Psoas muscle (tissue), 8 donors: ENCODE results near the gene ZNF681. TPM values are rescaled to one million over a fixed set of nuclear protein-coding genes. Genes with fewer than 3 reads are reported as not detected.

ENCODE experiments used
- ATAC-seq, 4 donors: fragments of 200-7000 bp; cut with Tn5 transposase; one replicate each; pipeline ENCODE4 v1.9.1; 2020; ENCODE audit warnings: moderate library complexity in 3 of 4, mild to moderate bottlenecking in 2 of 4
- DNase-seq, 2 donors: peaks; one replicate each; pipeline ENCODE4 v3.0.0-alpha.2; 2020
- H3K27ac ChIP-seq: fragments of 200-600 bp; one replicate; pipeline ENCODE4 v1.8.0; 2022
- H3K27me3 ChIP-seq, 3 donors: fragments of 200-600 bp in 1 of 3; one replicate each; pipeline versions ENCODE4 v1.6.1 to v1.8.0; 2013 to 2022; ENCODE audit warnings: low read length in 2 of 3, mild to moderate bottlenecking in 2 of 3, moderate library complexity in 1 of 3; ENCODE audit not compliant: insufficient read depth in 3 of 3
- H3K36me3 ChIP-seq, 2 donors: fragments of 200-600 bp in 1 of 2; one replicate each; pipeline versions ENCODE4 v1.6.1 to v1.8.0; 2013 to 2022; ENCODE audit warnings: low read depth in 1 of 2, mild to moderate bottlenecking in 1 of 2, moderate library complexity in 1 of 2; ENCODE audit not compliant: insufficient read depth in 1 of 2
- H3K4me1 ChIP-seq: fragments of 200-600 bp; one replicate; pipeline ENCODE4 v1.8.0; 2022
- H3K4me3 ChIP-seq: fragments of 200-600 bp; one replicate; pipeline ENCODE4 v1.8.0; 2022; ENCODE audit warnings: mild to moderate bottlenecking
- H3K9me3 ChIP-seq: fragments of 200-600 bp; one replicate; pipeline ENCODE4 v1.8.0; 2022
- CTCF ChIP-seq: fragments of 200-600 bp; IDR thresholded peaks from one replicate; pipeline ENCODE4 v1.8.0; 2022; ENCODE audit warnings: antibody characterized with exemption
- WGBS, 3 donors: extraction: QIAGEN DNeasy Blood & Tissue Kit; methylation state at CpG; one replicate each; pipeline versions ENCODE4 v1.1.6 to v1.1.7; 2013; 5-methylcytosine and 5-hydroxymethylcytosine counted together
- intact Hi-C, 2 donors: fragments of 100-400 bp; cut with DNase I; formaldehyde crosslinking; loops; one replicate each; pipeline versions ENCODE4 v1.11.0 to v1.14.2; 2022
- polyA plus RNA-seq, 3 donors: library from polyadenylated mRNA; stranded (reverse); fragments of 200-250 nt; gene quantifications; one replicate each; pipeline ENCODE4 v1.2.3, GENCODE V29; 2013
- total RNA-seq, 4 donors: library from RNA; stranded (reverse); fragmentation: NEBNext Ultra II Directional in 2 of 4; extraction: Animal tissue kit (Norgen Biotek cat#: 25700) in 2 of 4; gene quantifications; one replicate each; pipeline versions ENCODE4 v1.2.1 to v1.2.4, GENCODE V29; 2021 to 2023
- donor health status: healthy with polysubstance abuse.
- donor health status: DM: no; HTN: no; CAD: no; lungs with moderate emphysema.
- donor health status: Bipolar disorder and iron deficiency.
- donor health status: healthy.
- donor health status: DM: yes; HTN: yes; CAD: no.
- donor health status: DM: no; HTN: no; CAD: no.
- donor health status: DM: no; HTN: no; CAD: no.
- donor health status: DM: yes; HTN: yes; CAD: no.

The ZNF681 gene
- total and polyA plus RNA-seq, 7 donors, result 0.06 to 0.26 (median 0.18) TPM

- no peak for TF ChIP-seq CTCF
Measured at GRCh38 chr19:23790641-23791488, 32.2 kb upstream of the ZNF681 start.

GRCh38 chr19:23789246-23789645 lies 30.6 kb upstream of the ZNF681 start:
- no peak overlapping the region for H3K4me3 ChIP-seq
- H3K36me3 ChIP-seq, result no peaks in the 10 kb centered on the region
- no peak for TF ChIP-seq CTCF
- no peaks in the 10 kb centered on the region for H3K9me3 ChIP-seq
- DNase-seq (no peak), ATAC-seq (no peak)
- H3K27me3 ChIP-seq, result no peaks in the 10 kb centered on the region
- no peak overlapping the region for H3K27ac ChIP-seq
- intact Hi-C loops, result no loop called here
- H3K4me1 ChIP-seq, result no peaks in the 10 kb centered on the region

More at GRCh38 chr19:23790641-23791488, 32.2 kb upstream of the ZNF681 start:
- Histone ChIP-seq H3K36me3 (no peaks in the 10 kb centered on the region), H3K27ac (no peak overlapping the region), H3K27me3 (no peaks in the 10 kb centered on the region), H3K4me1 (no peaks in the 10 kb centered on the region), H3K4me3 (no peak overlapping the region), H3K9me3 (no peaks in the 10 kb centered on the region)
- WGBS, 3 donors, result 80 to 82% (median 80%) methylated on average over 17 of the region's 17 CpGs
- no peak for ATAC-seq
- no peak for DNase-seq
- intact Hi-C loops, result no loop called here

GRCh38 chr19:23788411-23788810 lies 29.7 kb upstream of the ZNF681 start:
- Histone ChIP-seq H3K9me3 (no peaks in the 10 kb centered on the region), H3K4me3 (no peak overlapping the region), H3K36me3 (no peaks in the 10 kb centered on the region), H3K27ac (no peak overlapping the region), H3K27me3 (no peaks in the 10 kb centered on the region), H3K4me1 (no peaks in the 10 kb centered on the region)
- DNase-seq, result no peak
- WGBS, 3 donors, result 94 to 99% (median 98%) methylated on average over 4 of the region's 4 CpGs
- TF ChIP-seq CTCF, result no peak
- ATAC-seq, result no peak
- intact Hi-C loops, result no loop called here

- ATAC-seq (no peak), DNase-seq (no peak)
- Histone ChIP-seq H3K4me3 (no peak overlapping the region), H3K27me3 (no peaks in the 10 kb centered on the region), H3K9me3 (no peaks in the 10 kb centered on the region), H3K27ac (no peak overlapping the region), H3K36me3 (no peaks in the 10 kb centered on the region), H3K4me1 (no peaks in the 10 kb centered on the region)
- WGBS, 3 donors, result 89 to 94% (median 89%) methylated on average over 3 of the region's 3 CpGs
- TF ChIP-seq CTCF, result no peak
- intact Hi-C loops, result no loop called here
Measured at GRCh38 chr19:23787106-23787505, 28.4 kb upstream of the ZNF681 start.

GRCh38 chr19:23785982-23786381 lies 27.3 kb upstream of the ZNF681 start:
- Histone ChIP-seq H3K27me3 (no peaks in the 10 kb centered on the region), H3K27ac (no peak overlapping the region), H3K36me3 (no peaks in the 10 kb centered on the region), H3K4me3 (no peak overlapping the region), H3K4me1 (no peaks in the 10 kb centered on the region), H3K9me3 (no peaks in the 10 kb centered on the region)
- intact Hi-C loops, result no loop called here
- no peak for DNase-seq
- TF ChIP-seq CTCF, result no peak
- WGBS, 3 donors, result 59 to 80% (median 72%) methylated on average over 3 of the region's 3 CpGs
- ATAC-seq, result no peak
